Lower leg skin (tissue), 4 donors: Measurements from ENCODE around the gene BBS2. TPM values are rescaled to one million over a fixed set of nuclear protein-coding genes. Genes with fewer than 3 reads are reported as not detected.

Source experiments
- DNase-seq, 2 donors: peaks; one replicate each; pipeline ENCODE4 v3.0.0-alpha.2; 2019; ENCODE audit warnings: low spot score in 2 of 2
- H3K4me3 ChIP-seq: fragments of 200-600 bp; sonication (generic); 2 replicates; pipeline ENCODE4 v1.5.1; 2017; ENCODE audit warnings: mild to moderate bottlenecking, low read depth; ENCODE audit not compliant: poor library complexity, severe bottlenecking
- POLR2A ChIP-seq, 2 donors: fragments of 450-650 bp; IDR thresholded peaks; one replicate each; pipeline ENCODE4 v1.6.1; 2016 to 2017; ENCODE audit warnings: antibody characterized with exemption in 2 of 2, mild to moderate bottlenecking in 1 of 2, moderate library complexity in 1 of 2
- WGBS, 2 donors: methylation state at CpG; one replicate each; pipeline ENCODE4 v1.1.5; 2018; 5-methylcytosine and 5-hydroxymethylcytosine counted together
- intact Hi-C: fragments of 100-400 bp; cut with DNase I; formaldehyde crosslinking; loops from one replicate; pipeline ENCODE4 v1.15.0; 2023; ENCODE audit warnings: low total_unique reads
- total RNA-seq, 4 donors: library from RNA; depleted of rRNA; stranded (reverse); fragments of >200 nt; gene quantifications; one replicate each; pipeline ENCODE4 v1.1.0, GENCODE V29; 2016
- TF ChIP-seq, protein P1 (sequence below), 3 donors: fragments of 450-650 bp; IDR thresholded peaks; one replicate each; pipeline ENCODE4 v1.5.1; 2016; ENCODE audit warnings: antibody characterized with exemption in 3 of 3, mild to moderate bottlenecking in 3 of 3, moderate library complexity in 2 of 3

Gene BBS2
- total RNA-seq, 4 donors from 2014 or later: 76.6 to 106 (median 92.4) TPM

DNA sequence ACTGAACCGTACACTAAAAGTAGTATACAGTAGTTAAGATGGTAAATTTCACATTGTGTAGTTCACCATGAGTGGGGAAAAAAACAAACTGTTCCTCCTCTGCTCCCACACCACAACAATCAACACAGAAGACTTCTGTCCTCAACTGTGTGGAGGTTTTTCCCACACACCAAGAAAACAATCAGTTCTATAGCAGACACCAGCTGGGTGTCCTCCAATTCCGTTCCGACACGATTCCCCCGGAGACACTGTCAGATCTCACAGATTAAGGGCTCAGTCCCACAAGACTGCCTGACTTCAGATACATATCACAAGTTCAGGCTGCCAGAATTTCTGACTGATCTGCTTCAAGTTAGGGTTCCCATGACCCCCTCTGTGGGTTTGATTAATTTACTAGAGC, 31.8 kb downstream of the BBS2 start:
- intact Hi-C loops: no loop called here
- DNase-seq: no peak
- no peak for TF ChIP-seq POLR2A (IDR thresholded peaks at IDR 0.05)
- TF ChIP-seq, protein P1, sequence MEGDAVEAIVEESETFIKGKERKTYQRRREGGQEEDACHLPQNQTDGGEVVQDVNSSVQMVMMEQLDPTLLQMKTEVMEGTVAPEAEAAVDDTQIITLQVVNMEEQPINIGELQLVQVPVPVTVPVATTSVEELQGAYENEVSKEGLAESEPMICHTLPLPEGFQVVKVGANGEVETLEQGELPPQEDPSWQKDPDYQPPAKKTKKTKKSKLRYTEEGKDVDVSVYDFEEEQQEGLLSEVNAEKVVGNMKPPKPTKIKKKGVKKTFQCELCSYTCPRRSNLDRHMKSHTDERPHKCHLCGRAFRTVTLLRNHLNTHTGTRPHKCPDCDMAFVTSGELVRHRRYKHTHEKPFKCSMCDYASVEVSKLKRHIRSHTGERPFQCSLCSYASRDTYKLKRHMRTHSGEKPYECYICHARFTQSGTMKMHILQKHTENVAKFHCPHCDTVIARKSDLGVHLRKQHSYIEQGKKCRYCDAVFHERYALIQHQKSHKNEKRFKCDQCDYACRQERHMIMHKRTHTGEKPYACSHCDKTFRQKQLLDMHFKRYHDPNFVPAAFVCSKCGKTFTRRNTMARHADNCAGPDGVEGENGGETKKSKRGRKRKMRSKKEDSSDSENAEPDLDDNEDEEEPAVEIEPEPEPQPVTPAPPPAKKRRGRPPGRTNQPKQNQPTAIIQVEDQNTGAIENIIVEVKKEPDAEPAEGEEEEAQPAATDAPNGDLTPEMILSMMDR (IDR thresholded peaks at IDR 0.05): no peak
- WGBS, 2 donors: 67 to 69% methylated on average over 5 of the region's 5 CpGs
- H3K4me3 ChIP-seq: no peak overlapping the region

DNA sequence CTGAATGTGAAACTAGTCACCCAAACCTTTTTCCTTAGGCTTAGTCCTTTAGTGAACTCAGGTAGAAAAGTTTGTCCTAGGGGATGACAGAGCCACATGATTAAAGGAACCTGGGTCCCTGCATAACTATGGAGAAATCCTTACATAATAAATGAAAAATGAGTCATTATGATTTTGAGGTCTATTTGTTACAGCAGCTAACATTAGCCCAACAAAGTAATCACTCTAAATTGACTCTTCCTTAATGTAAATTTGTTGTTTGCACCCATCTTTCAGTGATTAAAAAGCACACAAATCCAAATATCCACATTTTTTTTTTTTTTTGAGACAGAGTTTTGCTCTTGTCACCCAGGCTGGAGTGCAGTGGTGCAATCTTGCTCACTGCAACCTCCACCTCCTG, 36.4 kb downstream of the BBS2 start:
- H3K4me3 ChIP-seq: no peak overlapping the region
- no peak for DNase-seq
- TF ChIP-seq, protein P1 (IDR thresholded peaks at IDR 0.05): no peak
- no peak for TF ChIP-seq POLR2A (IDR thresholded peaks at IDR 0.05)
- intact Hi-C loops: no loop called here

DNA sequence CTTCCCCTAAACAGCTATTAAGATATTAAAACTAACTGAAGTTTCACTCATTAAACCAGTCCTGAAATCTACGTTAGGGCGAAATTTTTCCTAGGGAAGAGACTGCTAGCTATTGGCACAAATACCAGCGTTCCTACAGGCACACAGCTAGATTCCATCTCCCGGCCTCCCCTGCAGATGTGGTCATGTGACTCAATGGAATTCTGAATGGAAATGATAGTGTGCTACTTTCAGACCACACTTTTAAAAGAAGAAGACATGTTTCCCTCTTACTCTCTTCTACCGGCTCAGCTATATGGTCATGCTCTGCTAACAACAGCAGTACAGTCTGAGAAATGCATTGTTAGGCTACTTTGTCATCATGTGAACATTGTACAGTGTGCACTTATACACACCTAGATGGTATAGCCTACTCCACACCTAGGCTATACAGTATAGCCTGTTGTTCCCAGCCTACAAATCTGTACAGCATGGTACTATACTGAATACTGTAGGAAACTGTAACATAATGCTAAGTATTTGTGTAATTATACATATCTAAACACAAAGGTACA, 37.1 kb downstream of the BBS2 start:
- DNase-seq: no peak
- intact Hi-C loops: no loop called here

DNA sequence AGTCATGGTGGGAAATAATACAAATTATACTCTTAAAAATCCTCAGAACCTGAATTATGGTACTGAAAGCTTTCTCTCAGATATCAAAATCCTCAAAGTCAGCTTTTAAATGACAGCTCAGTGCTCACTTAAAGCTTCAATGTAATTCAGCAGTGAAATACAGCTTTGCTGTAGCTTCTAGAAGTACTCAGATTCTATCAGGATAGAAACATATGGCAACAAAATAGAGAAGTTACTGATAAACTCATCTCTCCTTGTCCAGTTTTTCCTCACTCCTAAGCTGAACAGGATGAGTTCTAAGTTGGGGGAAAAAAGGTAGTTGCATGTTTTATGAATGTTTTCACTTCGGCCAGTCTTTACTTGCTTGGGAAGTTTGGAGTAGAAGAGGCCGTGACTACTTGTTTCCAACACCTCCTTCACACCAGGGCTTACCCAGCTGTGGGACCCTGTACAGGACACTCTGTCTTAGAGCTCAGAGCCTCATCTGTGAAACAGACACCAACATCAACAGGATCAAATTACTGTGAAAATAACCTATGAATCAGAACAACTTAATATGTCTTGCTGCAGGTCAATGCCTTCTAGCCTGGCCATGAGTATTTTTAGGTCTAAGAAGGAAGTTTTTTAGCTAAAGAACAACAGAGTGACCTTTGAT, 38.2 kb downstream of the BBS2 start:
- no peak overlapping the region for H3K4me3 ChIP-seq
- 91 to 97% methylated on average over 2 of the region's 2 CpGs for WGBS, 2 donors
- DNase-seq: no peak
- TF ChIP-seq, protein P1 (IDR thresholded peaks at IDR 0.05): no peak
- no peak for TF ChIP-seq POLR2A (IDR thresholded peaks at IDR 0.05)
- intact Hi-C loops: no loop called here

More for the DNA sequence above, 37.1 kb downstream of the BBS2 start:
- H3K4me3 ChIP-seq: no peak overlapping the region
- 81 to 89% methylated on average over 5 of the region's 5 CpGs for WGBS, 2 donors
- TF ChIP-seq, protein P1 (IDR thresholded peaks at IDR 0.05): no peak
- TF ChIP-seq POLR2A (IDR thresholded peaks at IDR 0.05): no peak

GRCh38 chr16:56480776-56481467, 38.9 kb downstream of the BBS2 start:
- TF ChIP-seq, protein P1 (IDR thresholded peaks at IDR 0.05): no peak
- TF ChIP-seq POLR2A (IDR thresholded peaks at IDR 0.05): no peak
- WGBS, 2 donors: 78 to 80% methylated on average over 7 of the region's 7 CpGs
- no peak for DNase-seq
- H3K4me3 ChIP-seq: no peak overlapping the region
- intact Hi-C loops: no loop called here
